Measurements from ENCODE around the gene SPIB.

- no peak for TF ChIP-seq CTCF (IDR thresholded peaks at IDR 0.05)
- no peak for TF ChIP-seq EP300 (IDR thresholded peaks at IDR 0.05)
Observed at GRCh38 chr19:50462970-50463369, 44.2 kb downstream of the SPIB start.
